Endodermal cell (in vitro differentiated cells): ENCODE data around the gene ADAMTS17. TPM values are rescaled to one million over a fixed set of nuclear protein-coding genes. Genes with fewer than 3 reads are reported as not detected.

Source experiments
- DNase-seq: peaks from one replicate; pipeline ENCODE4 v3.0.0-alpha.2; 2017
- H3K27ac ChIP-seq: 2 replicates; pipeline ENCODE4 v1.5.1; 2013; ENCODE audit warnings: mild to moderate bottlenecking, low read depth, low read length, moderate library complexity
- H3K27me3 ChIP-seq: 2 replicates; pipeline ENCODE4 v1.6.1; 2013; ENCODE audit warnings: mild to moderate bottlenecking, low read length, moderate library complexity; ENCODE audit not compliant: insufficient read depth, control insufficient read depth, poor library complexity, severe bottlenecking
- H3K36me3 ChIP-seq: 2 replicates; pipeline ENCODE4 v1.7.0; 2013; ENCODE audit warnings: mild to moderate bottlenecking, low read length, moderate library complexity; ENCODE audit not compliant: control insufficient read depth, insufficient read depth
- H3K4me1 ChIP-seq: one replicate; pipeline ENCODE4 v1.7.0; 2013; ENCODE audit warnings: low read length; ENCODE audit not compliant: control insufficient read depth, insufficient read depth
- H3K4me3 ChIP-seq: 2 replicates; pipeline ENCODE4 v1.5.1; 2013; ENCODE audit warnings: mild to moderate bottlenecking, low read length, moderate library complexity
- H3K9ac ChIP-seq: 2 replicates; pipeline ENCODE4 v1.6.1; 2013; ENCODE audit warnings: mild to moderate bottlenecking, low read length, moderate library complexity; ENCODE audit not compliant: poor library complexity, severe bottlenecking; ENCODE audit errors: extremely low read depth
- H3K9me3 ChIP-seq: 2 replicates; pipeline ENCODE4 v1.6.1; 2013; ENCODE audit warnings: mild to moderate bottlenecking, low read length, moderate library complexity; ENCODE audit not compliant: control insufficient read depth
- H3K27ac Mint-ChIP-seq: 2 replicates; pipeline ENCODE4 v1.8.0; 2020; ENCODE audit warnings: mixed read lengths
- H3K27me3 Mint-ChIP-seq: 2 replicates; pipeline ENCODE4 v1.8.0; 2021; ENCODE audit warnings: mild to moderate bottlenecking, mixed read lengths; ENCODE audit not compliant: insufficient read depth
- H3K36me3 Mint-ChIP-seq: 2 replicates; pipeline ENCODE4 v1.8.0; 2020; ENCODE audit warnings: low read depth, mixed read lengths
- H3K4me1 Mint-ChIP-seq: 2 replicates; pipeline ENCODE4 v1.8.0; 2020; ENCODE audit warnings: mixed read lengths
- H3K4me3 Mint-ChIP-seq: 2 replicates; pipeline ENCODE4 v1.8.0; 2020; ENCODE audit warnings: mild to moderate bottlenecking, moderate library complexity, mixed read lengths
- H3K9me3 Mint-ChIP-seq: 2 replicates; pipeline ENCODE4 v1.8.0; 2020; ENCODE audit warnings: mild to moderate bottlenecking, mixed read lengths
- WGBS, 2 experiments: methylation state at CpG; one replicate each; pipeline versions ENCODE4 v1.1.5 to v1.1.7; 2013; ENCODE audit warnings: missing lambda C conversion rate in 2 of 2, mixed read lengths in 1 of 2; ENCODE audit not compliant: insufficient coverage in 1 of 2, insufficient read length in 1 of 2; 5-methylcytosine and 5-hydroxymethylcytosine counted together
- total RNA-seq, 2 donors: library from RNA; stranded (reverse); fragmentation: NEBNext Ultra II Directional in 1 of 2; extraction: Animal tissue kit (Norgen Biotek cat#: 25700) in 1 of 2; gene quantifications; 2 replicates in 1 of 2; 3 replicates in 1 of 2; pipeline ENCODE4 v1.2.1, GENCODE V29; 2021
- TF ChIP-seq, protein P1 (sequence below): fragments of 200-600 bp; sonication (generic); conservative IDR thresholded peaks from 2 replicates; pipeline ENCODE4 v1.5.0; 2021; ENCODE audit warnings: antibody characterized with exemption, mild to moderate bottlenecking

The ADAMTS17 gene
- total RNA-seq, 2 donors from 2014 or later = 0.82 to 2.3 TPM

DNA sequence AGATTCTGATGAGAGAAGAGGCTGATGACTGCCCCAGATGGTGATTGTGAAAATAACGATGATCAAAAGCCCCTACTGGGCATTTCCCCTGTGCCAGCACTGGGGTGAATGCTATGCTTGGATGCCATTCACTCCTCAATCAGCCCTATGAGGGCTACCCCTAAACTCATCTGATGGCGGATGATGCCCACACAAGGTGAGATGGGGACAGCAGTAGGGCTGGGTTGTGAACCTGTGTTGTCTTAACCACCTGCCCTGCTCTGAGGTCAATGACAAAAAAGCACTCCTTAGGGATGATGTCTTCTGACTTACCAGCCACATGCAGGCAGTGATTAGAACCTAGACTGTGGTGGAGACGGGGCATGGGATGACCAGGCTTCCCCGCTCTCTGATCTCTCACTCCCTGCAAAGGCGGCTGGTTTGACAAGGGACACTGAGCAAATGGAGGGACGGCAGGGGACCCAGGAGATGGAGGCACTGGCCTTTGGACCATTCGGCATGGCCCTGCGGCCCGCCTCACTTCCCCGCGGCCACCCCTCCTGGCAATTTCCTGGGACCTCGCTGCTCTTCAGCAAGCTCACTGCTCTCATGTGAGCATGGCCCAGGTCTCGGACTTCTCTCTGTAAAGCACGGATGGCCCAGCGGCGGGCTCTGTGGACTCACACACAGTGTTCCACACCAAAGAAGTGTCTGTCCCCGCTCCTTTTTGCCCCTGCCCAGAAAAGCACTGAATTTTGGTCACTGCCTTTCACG lies 357.1 kb downstream of the ADAMTS17 start:
- TF ChIP-seq, protein P1, sequence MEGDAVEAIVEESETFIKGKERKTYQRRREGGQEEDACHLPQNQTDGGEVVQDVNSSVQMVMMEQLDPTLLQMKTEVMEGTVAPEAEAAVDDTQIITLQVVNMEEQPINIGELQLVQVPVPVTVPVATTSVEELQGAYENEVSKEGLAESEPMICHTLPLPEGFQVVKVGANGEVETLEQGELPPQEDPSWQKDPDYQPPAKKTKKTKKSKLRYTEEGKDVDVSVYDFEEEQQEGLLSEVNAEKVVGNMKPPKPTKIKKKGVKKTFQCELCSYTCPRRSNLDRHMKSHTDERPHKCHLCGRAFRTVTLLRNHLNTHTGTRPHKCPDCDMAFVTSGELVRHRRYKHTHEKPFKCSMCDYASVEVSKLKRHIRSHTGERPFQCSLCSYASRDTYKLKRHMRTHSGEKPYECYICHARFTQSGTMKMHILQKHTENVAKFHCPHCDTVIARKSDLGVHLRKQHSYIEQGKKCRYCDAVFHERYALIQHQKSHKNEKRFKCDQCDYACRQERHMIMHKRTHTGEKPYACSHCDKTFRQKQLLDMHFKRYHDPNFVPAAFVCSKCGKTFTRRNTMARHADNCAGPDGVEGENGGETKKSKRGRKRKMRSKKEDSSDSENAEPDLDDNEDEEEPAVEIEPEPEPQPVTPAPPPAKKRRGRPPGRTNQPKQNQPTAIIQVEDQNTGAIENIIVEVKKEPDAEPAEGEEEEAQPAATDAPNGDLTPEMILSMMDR = no peak
- WGBS, 2 experiments = 93 to 95% methylated on average over 10 to 18 of the region's 18 CpGs
- DNase-seq = peak; percentile 54
- Histone ChIP-seq H3K27ac (no peak overlapping the region), H3K9me3 (no peaks in the 10 kb centered on the region), H3K9ac (no peak overlapping the region), H3K27me3 (no peaks in the 10 kb centered on the region), H3K4me3 (no peak overlapping the region), H3K36me3 (no peaks in the 10 kb centered on the region), H3K4me1 (peaks cover 15% of the 10 kb centered on the region)
- peaks cover 39% of the 10 kb centered on the region for H3K4me1 Mint-ChIP-seq
- H3K9me3 Mint-ChIP-seq = peaks cover 16% of the 10 kb centered on the region
- H3K27ac Mint-ChIP-seq = peak overlapping the region; percentile 95
- H3K27me3 Mint-ChIP-seq = peaks cover 2% of the 10 kb centered on the region
- H3K4me3 Mint-ChIP-seq = no peak overlapping the region
- peaks cover 9% of the 10 kb centered on the region for H3K36me3 Mint-ChIP-seq

DNA sequence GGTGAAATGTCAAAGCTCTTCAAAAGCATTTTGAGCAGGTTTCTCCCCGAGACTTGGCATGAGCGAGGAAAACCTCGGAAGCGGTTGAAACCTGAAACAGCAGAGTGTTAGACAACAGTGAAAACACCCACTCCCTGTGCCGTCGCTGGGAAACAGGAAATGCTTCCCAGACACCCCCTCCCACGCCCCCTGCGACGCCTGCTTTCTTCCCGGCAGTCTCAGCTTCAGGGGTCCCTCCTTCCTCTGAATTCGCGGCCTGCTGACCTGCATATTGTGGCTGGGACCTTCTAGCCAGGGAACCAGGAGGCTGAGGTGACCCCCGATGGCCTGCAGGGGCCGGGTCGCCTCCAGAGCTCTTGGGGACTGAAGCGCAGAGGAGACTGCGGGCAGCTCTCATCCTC lies 357.9 kb downstream of the ADAMTS17 start:
- DNase-seq = peak; percentile 91
- Mint-ChIP-seq H3K27me3 (peaks cover 2% of the 10 kb centered on the region), H3K27ac (peak overlapping the region; percentile 95), H3K36me3 (peaks cover 9% of the 10 kb centered on the region), H3K4me3 (peak overlapping the region; percentile 40), H3K4me1 (peaks cover 39% of the 10 kb centered on the region), H3K9me3 (peaks cover 13% of the 10 kb centered on the region)
- peak overlapping the region; percentile 62 for H3K4me3 ChIP-seq
- peaks cover 15% of the 10 kb centered on the region for H3K4me1 ChIP-seq
- no peaks in the 10 kb centered on the region for H3K36me3 ChIP-seq
- H3K9ac ChIP-seq = peak overlapping the region; percentile 66
- no peaks in the 10 kb centered on the region for H3K27me3 ChIP-seq
- TF ChIP-seq, protein P1 = peak; percentile 60
- H3K9me3 ChIP-seq = no peaks in the 10 kb centered on the region
- H3K27ac ChIP-seq = peak overlapping the region; percentile 78
- WGBS, 2 experiments = 28% methylated on average over 8 to 17 of the region's 17 CpGs

DNA sequence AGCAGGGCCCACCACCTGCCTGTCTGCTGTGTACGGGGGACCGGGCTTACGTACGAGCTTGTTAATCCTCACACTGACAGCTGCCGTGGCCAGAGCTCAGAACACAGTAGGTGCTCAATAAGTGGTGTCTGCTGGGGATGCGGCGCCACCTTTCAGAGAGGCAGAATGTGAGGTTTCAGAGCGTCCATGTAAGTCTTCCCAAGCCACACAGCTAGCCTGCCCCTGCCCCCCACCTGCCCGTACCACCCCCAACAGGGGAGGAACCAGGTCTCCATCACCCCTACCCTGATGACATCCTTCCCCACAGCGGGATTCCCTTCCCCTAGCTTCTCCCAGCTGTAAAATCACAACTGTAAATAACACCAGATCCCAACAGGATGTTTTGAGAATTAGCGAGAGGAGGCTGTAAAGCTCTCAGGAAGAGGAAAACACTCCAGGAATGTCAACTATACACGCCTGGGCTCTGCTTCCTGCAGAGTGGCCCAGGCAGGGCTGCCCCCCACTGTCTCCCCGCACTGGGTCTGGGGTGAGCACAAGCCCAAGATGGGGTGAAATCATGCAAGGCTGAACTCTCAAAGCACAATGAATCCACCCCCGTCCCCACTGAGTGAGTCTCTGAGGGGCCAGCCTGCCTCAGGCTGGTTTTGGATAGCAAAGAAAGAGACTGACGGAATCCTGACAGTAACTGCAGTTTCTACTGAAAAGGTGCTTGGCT lies 358.4 kb downstream of the ADAMTS17 start:
- Histone ChIP-seq H3K27me3 (no peaks in the 10 kb centered on the region), H3K9me3 (no peaks in the 10 kb centered on the region), H3K4me1 (peaks cover 15% of the 10 kb centered on the region), H3K36me3 (no peaks in the 10 kb centered on the region), H3K9ac (peak overlapping the region; percentile 66), H3K4me3 (peak overlapping the region; percentile 62), H3K27ac (peak overlapping the region; percentile 78)
- DNase-seq = peak; percentile 93
- TF ChIP-seq, protein P1 = no peak
- H3K4me1 Mint-ChIP-seq = peaks cover 39% of the 10 kb centered on the region
- peaks cover 4% of the 10 kb centered on the region for H3K36me3 Mint-ChIP-seq
- H3K4me3 Mint-ChIP-seq = peak overlapping the region; percentile 40
- peak overlapping the region; percentile 95 for H3K27ac Mint-ChIP-seq
- H3K27me3 Mint-ChIP-seq = peaks cover 4% of the 10 kb centered on the region
- WGBS, 2 experiments = 17 to 26% methylated on average over 8 to 15 of the region's 15 CpGs
- peaks cover 7% of the 10 kb centered on the region for H3K9me3 Mint-ChIP-seq
